Myocyte (in vitro differentiated cells): ENCODE data around the gene SLC25A25. TPM values are rescaled to one million over a fixed set of nuclear protein-coding genes. Genes with fewer than 3 reads are reported as not detected.
"Not testable (repeated sequence)": the region's sequence is repeated elsewhere in the genome, so short reads cannot be mapped to it uniquely, and the experiment has no call there.

Experiments
- DNase-seq: peaks from one replicate; pipeline ENCODE4 v3.0.0-alpha.2; 2012; ENCODE audit warnings: low read depth
- total RNA-seq: library from RNA; depleted of rRNA; stranded (reverse); fragments of >200 nt; gene quantifications from 2 replicates; pipeline ENCODE4 v1.2.3, GENCODE V29; 2014

The SLC25A25 gene
- total RNA-seq, 1 donor from 2014 or later = 46.1 TPM

DNA sequence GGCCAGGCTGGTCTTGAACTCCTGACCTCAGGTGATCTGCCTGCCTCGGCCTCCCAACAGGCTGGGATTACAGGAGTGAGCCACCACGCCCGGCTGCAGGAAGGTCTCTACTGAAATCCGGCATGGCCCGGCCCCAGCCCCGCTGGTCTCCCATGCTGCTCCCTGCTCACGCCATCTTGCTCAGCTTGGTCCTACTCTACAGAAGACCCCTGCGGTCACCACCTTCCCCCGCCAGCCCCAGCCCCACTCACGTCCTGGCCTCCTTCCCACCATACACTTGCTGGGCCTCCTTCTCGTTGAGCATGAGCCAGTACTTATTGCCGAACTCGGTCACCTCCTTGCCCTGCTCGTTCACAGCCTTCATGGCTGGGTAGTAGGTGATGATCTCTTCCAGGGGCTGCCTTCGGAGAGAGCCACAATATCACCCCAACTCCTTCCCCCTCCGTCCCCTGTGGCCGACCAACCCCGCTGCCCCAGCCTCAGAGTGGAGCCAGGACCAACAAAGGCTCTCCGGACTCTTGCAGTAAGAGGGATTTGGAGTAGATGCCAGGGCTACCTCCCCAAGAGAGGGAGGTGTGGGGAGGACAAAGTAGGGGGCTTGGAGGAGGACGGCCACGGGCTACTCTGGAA is 55.5 kb downstream of the SLC25A25 start:
- no peak for DNase-seq

DNA sequence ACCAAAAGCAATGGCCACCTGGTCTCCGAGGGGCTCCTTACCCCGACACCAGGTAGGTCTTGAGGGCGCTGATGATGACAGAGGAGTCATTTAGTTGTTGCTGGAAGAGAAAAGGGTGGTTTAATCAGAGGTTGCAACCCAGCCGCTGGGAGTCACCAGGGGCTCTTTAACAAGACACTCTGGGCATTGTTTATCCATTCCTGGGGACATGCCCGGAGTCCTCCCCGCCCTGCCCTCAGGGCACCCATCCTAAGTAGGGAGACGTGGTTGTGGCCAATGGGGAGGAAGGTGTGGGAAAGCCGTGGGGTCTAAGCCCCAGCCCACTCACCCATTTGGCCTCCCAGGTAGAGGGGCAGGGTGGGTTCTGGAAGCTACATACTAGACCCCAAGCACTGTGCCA is 56.4 kb downstream of the SLC25A25 start:
- no peak for DNase-seq

DNA sequence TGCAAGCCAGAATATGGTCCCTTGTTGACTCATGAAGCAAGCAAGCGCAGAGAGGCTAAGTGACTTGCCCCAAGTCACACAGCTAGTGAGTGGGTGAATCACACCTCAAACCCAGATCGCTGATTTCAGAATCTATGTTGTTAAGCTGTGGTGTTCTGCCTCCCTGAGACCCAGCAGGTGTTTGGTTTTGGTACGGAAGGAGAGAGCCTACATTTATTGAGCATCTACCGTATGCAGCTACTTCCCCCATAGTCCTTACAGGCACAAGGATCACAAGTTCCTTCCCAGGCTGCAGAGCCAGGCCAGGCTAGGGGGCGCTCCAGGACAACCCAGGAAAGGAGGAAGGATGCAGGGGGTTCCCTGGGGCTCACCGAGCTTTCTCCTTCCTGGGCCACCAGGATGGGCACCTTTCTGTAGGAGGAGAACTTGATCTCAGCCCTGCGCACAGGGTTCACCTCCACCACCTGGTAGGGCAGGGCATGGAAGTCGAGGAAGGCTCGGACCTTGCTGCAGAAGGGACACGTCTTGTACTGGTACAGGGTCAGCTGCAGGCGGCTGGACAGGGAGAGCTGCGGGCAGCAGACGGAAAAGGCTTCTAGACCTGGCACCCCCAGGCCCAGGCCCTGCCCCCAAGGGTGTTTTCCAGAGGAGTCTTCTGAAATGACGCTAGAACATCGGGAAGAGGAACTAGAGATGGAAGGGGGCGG is 57.0 kb downstream of the SLC25A25 start:
- DNase-seq = peak; percentile 38

DNA sequence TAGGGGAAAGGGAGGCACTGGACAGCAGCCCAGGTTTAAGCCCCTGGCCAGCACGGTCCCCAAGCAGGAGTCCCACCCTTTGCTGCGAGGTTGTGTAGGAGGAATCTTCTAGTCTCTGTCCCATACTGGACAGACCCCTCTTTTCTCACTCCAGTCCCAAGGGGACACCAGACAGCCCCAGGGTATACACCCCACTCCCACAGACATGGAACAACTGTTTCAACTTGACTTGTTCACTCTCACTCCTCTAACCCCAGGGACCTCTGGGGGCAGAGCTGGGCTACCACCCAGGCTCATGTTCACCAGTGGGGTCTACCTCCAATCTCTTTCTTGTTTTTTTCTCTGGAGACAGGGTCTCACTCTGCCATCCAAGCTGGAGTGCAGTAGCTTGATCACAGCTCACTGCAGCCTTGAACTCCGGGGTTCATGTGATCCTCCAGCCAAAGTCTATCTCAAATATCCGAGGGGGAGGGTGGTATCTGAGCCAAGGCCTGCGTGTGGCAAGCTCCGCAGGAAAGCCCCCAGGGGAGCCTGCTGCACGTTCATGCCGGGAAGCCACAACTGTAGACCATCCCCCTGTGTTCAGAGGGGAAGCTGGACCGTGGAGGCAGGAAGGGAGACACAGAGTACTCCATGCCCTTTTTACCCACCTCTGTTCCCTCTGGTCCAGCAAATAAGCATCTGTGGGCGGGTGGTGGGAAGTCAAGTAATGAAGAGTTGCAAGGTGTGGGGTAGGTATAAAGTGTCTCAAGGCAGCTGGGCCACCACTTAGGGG is 57.7 kb downstream of the SLC25A25 start:
- no peak for DNase-seq

DNA sequence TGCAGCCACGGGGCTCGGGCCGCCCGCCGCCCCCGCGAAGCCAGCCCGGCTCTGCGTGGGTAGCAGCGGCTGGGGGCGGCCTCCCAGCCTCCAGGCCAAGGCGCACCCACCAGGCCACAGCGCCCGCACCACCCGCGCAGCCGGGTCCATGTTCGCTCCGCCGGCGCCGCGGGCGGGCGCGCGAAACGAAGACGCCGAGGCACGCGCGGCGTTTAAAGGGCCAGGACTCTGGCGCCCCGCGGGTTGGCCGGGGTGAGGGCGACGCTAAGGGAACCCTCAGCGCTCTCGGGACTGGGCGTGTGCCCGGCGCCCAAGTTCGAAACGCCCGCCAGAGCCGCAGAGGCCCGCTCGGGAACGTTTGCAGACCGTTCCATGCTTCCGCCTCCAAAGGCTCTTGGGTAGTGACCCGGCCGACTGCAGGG is 59.5 kb downstream of the SLC25A25 start, which contains the start of gene PTGES2:
TSS of gene PTGES2 (minus strand) at position 162 of the 422 bp plus-strand sequence. CDS start at position 150, 12 bp downstream.
- DNase-seq = peak; percentile 92

DNA sequence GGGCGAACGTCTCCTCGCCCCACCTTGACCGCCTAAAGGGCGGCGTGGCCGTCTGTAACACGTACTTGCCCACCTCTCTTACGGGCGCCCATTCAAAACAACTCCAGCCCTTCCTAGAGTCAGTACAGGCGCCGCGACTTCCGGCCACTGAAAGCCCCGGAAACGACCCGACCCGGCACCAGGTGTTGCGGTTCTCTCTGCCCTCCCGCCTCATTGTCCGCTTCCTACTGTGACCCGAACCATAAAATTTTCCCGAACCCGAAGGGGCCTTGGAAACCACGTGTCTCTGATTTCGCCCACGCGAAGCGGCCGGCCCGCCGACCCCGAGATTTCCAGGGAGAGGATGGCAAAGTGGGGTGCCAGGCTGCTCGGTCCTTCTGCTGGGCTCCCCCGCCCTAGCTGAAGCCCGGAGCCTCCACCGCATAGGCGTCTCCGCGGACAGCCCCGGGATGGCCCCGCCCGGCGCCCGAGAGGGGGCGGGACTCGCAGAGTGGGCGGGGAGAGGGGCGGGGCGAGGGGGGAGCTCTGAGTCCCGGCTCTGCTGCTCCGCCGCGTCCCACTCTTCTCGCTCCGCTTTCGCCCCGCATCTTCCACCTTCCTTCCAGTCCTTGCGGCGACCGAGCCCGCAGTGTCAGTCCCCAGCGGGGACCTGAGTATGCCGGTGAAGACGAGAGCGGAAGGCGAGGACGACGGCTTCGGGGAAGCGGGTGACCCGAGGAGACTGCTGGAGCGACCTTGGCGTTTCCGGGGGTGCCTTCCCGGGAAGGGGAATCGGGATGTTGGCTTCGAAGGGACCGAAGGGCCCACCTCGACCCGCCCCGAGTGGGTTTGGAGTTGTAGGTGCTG is 60.2 kb downstream of the SLC25A25 start:
- DNase-seq = peak; percentile 95

DNA sequence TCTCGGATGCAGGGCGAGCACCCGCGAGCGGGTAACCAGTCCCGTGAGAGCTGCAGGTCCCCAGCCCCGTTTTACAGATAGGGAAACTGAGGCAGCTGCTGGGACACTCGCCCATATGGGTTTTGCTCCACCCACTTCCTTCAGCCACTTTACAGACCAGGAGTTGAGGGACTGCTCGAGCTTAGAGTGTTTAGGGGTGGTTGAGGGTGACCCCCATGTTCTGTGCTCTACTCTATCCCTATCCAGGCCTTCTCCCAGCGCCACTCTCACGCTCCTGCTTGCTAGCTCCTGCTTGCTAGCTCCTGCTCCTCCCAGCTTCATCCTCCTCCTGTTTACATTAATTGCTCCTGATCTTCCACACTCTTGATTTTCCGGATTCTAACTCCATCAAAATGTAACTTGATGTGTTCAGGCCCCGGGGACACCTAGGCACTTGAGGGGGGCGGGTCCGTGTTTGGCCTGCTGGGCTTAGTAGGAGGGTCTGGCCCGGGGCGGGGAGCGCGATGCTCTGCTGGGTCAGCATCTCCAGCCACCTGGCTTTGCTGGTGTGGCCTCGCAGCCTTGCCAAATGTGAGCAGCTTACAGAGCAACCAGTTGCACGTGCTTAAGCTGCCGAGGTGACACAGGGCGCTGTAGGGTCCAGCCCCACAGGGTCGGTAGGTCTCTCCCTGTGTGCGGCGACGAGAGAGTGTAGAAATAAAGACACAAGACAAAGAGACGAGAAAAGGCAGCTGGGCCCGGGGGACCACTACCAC is 61.0 kb downstream of the SLC25A25 start:
- DNase-seq = no peak

DNA sequence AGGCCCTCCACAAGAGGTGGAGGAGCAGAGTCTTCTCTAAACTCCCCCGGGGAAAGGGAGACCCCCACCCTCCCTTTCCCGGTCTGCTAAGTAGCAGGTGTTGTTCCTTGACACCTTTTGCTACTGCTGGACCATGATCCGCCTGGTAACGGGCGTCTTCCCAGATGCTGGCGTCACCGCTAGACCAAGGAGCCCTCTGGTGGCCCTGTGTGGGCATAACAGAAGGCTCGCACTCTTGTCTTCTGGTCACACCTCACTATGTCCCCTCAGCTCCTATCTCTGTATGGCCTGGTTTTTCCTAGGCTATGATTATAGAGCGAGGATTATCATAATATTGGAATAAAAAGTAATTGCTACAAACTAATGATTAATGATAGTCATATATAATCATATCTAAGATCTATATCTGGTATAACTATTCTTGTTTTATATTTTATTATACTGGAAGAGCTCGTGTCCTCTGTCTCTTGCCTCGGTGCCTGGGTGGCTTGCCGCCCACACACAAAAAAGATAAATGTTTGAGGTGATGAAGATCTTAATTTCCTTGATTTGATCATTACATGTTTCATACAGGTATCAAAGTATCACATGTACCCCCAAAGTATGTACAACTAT is 62.1 kb downstream of the SLC25A25 start:
- DNase-seq = not testable (repeated sequence)

DNA sequence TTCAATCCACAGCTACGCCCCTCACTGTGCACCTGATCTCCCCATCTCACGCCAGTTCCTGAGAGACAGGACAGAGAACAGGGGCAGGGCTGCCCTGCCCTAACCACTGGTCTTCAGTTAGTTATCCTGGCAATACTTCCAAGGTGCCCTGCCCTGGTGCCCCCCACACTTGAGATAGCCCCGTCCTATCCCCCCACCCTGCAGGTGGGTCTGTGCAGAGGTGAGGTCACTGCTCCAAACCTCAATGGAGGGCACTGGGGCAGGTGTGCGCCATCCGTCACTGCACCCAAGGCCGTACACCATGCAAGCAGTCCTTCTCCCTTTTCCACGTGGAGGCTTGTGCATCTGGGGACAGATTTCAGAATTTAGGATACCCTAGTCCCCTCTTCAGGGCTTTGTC is 62.6 kb downstream of the SLC25A25 start:
- not testable (repeated sequence) for DNase-seq

DNA sequence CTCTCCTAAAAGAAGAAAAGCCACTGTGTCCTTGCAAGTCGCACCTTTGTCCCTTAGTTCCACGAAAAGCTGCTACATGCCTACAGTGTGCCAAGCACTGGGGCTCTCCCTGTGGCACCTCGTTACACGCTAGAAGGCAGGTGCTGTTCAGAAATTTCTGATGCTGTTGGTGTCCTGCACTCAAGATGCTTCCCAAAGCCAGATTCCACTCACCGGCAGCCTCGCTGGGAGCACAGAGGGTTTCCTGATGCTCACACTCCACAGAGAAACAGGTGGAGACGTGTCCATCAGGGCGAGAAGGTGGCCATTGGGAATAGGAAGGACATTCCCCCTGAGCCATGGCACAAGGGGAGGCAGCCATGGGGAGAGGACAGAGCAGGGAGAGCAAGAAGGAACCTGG is 63.3 kb downstream of the SLC25A25 start:
- not testable (repeated sequence) for DNase-seq

DNA sequence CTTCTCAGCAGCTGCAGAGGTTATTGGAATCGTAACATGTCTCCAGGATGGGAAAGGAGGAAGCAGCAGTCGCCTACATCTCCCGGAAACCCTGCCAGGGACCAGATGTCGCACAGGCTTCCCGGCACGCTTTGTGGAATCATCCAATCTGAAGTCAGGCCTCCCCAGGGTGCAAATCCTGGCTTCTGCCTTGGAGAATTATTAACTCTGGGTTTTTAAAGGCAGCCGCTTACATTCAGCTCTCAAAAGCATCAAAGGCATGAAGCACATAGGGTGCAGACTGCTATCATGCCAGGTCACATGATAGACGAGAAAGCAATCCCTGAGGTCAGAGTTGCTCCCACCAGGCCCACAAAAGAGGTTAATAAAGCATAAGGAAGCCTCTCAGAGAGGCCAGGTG is 64.1 kb downstream of the SLC25A25 start:
- not testable (repeated sequence) for DNase-seq

DNA sequence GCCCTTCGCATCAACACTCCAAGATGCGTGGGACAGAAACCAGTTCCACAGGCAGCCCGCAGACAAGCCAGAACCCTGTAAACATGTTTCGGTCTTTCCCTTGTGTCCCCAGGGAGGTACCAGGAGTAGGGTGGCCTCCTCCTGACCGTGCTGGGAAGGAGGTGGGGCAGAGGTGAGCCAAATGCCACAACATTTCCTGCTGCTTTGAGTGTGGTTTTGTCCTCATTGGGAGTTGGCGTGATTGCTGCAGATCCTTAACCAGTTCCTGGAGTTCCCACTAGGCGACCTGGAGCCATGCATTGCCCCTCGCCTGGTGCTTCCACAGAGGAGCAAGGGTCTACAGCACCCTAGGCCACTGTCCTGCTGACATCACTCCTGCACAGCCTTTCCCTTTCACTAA is 67.5 kb downstream of the SLC25A25 start:
- DNase-seq = not testable (repeated sequence)

DNA sequence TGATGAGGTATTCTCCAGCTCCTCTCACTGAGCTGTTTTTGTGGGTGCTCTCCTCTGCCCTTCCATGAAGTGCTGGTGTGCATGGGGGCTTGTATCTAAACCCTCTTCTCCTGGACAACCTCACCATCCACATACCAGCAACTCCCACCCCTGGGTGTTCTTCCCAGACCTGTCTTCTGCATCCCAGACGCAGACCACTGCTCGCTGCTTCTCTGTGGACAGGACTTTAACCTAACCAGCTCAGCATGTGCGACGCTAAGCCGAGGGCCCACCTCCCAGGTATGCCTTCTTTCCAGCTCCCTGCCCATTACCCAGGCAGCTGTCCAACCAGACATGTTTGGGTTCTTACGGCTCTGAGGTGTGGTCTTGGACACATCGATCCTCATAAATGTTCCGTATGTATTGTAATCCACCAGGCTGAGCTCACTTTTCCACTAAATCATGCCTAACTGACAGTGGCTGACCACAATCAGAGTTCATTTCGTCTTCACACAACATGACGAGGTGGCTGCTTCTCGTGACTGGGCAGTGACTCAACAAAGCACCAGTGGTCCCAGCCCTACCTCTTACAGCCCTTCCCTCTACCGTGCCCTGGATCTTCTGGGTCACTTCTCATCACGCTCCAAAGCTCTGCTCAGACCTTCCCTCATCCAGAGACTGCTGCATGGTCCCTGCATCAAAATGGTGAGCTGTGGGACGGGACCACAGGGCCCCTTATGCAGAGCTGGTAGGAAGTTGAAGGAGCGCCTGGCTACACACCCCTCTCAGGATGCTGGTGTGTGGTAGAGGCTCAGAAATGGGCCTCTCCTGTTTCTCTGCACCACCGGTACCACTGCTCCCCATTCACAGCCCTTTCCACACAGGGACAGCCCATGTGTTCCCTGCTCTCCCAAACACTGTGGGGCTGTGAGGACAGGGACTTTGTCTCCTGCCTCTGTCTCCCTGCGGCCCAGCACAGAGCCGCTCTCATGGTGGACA is 69.1 kb downstream of the SLC25A25 start:
- peak; percentile 84 for DNase-seq

DNA sequence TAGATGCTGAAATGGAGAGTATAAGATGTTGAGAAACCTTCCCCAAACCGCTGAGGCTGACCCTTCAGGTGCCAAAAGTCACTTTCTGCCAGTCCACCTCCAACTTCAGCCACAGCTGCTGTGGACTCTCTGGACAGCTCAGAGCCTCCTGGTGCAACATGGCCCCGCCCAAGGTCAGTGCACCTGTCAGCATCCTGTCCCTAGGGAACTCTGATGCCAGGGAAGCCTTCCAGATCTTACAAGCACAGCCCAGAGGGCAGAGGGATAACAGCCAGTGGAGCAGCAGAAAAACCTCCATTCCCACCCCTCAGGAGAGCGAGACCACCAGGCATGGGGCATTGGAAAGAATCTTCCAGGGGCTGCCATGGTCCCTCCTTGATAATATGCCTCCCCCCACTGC is 70.0 kb downstream of the SLC25A25 start:
- peak; percentile 80 for DNase-seq

DNA sequence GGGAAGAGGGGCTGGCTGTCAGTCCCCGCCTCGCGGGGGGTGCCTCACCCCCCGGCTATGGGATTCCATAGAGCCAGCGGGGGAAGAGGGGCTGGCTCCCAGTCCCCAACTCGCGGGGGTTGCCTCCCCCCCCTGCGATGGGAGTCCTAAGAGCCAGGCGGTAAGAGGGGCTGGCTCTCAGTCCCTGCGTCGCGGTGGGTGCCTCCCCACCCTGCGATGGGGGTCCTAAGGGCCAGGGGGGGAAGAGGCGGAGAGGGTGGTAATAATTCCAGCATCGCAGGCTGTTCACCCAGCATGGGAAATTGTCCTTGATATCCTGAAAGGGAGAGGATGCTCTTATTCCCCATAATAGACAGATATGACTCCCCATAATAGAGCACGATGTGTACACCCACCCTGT is 71.6 kb downstream of the SLC25A25 start:
- no peak for DNase-seq

DNA sequence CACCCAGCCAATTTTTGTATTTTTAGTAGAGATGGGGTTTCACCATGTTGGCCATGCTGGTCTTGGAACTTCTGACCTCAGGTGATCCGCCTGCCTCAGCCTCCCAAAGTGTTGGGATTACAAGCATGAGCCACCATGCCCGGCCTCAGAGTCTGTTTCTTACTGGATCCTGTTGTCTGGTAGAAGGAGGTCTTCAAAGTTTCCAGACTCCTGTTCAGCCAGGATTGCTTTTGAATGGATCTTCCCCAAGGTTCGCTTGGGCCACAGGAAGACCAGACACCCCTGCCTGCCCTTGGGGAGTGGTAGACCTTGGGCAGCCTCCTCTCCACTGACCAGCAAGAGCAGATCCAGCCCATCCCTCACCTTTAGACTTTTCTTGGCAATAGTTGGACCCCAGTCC is 73.6 kb downstream of the SLC25A25 start:
- no peak for DNase-seq

DNA sequence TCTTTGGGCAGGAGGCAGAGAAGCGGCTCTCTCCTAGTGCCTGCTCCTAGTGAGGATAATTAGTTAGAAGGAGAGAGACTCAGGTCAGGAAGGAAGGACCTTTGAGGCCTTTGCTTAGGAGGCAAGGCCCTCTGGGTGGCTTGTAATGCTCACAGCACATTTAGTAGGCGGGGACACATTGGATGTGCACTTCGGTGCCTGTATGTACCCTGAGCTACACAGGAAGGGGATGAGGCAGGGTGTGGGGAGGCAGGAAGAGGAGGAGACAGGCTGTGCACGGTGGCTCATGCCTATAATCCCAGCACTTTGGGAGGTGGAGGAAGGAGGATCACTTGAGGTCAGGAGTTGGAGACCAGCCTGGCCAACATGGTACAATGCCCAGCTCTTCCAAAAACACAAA is 74.0 kb downstream of the SLC25A25 start:
- no peak for DNase-seq

DNA sequence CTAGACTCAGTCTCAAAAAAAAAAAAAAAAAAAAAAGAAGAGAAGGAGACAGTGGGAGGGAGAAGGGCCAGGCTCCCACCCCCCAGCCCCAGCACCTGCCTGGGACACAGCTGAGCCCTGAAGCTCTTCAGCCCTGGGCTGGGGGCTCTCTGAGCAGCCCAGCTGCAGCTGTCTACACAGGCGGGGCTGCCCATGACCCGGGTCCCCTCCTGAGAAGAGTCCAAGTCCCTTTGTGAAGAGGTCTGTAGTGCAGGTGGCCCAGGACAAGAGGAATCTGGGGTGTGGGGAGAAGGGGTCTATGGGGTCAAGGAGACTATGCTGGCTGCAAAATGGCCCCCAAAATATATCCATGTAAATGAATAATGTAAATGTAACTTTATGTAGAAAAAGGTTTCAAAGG is 74.6 kb downstream of the SLC25A25 start:
- no peak for DNase-seq
